GM23338 (cell line): Measurements from ENCODE around the gene GJB5.

ENCODE experiments used
- CREB1 ChIP-seq: fragments of 250-450 bp; sonication (Bioruptor Pico); IDR thresholded peaks from 2 replicates; pipeline ENCODE4 v1.5.0; 2020; ENCODE audit warnings: low read depth, mild to moderate bottlenecking, moderate library complexity
- NANOG ChIP-seq: IDR thresholded peaks from 2 replicates; pipeline ENCODE4 v1.6.1; 2016; ENCODE audit warnings: antibody characterized with exemption, borderline replicate concordance
- TF ChIP-seq, protein P1 (sequence below), 2 experiments: fragments of 200-600 bp in 1 of 2; sonication (generic) in 1 of 2; conservative IDR thresholded peaks; 2 replicates each; pipeline versions ENCODE4 v1.5.1 to v1.6.1; 2016 to 2017; ENCODE audit warnings: antibody characterized with exemption in 2 of 2, low read depth in 2 of 2, mild to moderate bottlenecking in 2 of 2, moderate library complexity in 1 of 2

DNA sequence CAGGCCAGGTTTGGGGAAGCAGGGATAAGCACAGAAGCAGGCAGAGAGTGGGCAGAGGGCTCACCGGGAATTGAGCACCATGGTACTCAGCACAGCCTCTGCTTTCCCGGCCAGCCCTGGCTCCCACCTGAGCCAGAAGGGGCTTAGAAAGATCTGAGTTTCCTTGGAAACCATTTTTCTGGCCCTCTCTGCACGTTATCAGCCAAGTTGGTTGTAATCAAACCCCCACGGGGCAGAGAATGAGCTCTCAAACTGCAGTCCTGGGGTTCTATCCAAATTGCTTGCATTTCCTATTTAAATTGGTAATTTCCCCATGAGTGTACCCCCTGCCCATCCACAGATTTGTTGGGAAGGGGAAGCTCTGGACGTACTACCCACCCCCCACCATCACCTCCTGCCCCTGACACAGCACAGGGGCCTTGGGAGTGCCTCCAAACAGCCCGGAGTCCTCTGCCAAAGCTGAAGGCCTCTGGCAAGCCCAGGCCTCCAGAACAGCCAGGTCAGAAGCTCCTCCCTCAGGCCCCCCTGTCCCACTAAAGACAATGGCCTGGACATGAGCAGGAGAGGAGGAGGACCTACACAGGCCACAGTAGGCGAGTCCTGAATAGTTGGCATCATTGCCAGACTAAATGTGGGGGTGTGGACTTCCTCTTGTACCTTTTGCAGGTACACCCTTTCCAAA is 42.7 kb upstream of the GJB5 start:
- TF ChIP-seq, protein P1, sequence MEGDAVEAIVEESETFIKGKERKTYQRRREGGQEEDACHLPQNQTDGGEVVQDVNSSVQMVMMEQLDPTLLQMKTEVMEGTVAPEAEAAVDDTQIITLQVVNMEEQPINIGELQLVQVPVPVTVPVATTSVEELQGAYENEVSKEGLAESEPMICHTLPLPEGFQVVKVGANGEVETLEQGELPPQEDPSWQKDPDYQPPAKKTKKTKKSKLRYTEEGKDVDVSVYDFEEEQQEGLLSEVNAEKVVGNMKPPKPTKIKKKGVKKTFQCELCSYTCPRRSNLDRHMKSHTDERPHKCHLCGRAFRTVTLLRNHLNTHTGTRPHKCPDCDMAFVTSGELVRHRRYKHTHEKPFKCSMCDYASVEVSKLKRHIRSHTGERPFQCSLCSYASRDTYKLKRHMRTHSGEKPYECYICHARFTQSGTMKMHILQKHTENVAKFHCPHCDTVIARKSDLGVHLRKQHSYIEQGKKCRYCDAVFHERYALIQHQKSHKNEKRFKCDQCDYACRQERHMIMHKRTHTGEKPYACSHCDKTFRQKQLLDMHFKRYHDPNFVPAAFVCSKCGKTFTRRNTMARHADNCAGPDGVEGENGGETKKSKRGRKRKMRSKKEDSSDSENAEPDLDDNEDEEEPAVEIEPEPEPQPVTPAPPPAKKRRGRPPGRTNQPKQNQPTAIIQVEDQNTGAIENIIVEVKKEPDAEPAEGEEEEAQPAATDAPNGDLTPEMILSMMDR (conservative IDR thresholded peaks at IDR 0.05; ENCODE audit: low read depth in 2 of 2) = no peak
- TF ChIP-seq NANOG = no peak
- TF ChIP-seq CREB1 (CRISPR knock-in tag) = no peak
